Neuron (in vitro differentiated cells): Measurements from ENCODE around the gene UBE3D.
"Not testable (repeated sequence)": the region's sequence is repeated elsewhere in the genome, so short reads cannot be mapped to it uniquely, and the experiment has no call there.

Experiments used
- H2AFZ ChIP-seq: one replicate; pipeline ENCODE4 v1.6.1; 2013; ENCODE audit warnings: low read depth, mild to moderate bottlenecking, inconsistent platforms, low read length, moderate library complexity
- H3K27me3 ChIP-seq: one replicate; pipeline ENCODE4 v1.6.1; 2013; ENCODE audit warnings: low read length; ENCODE audit not compliant: insufficient read depth
- H3K36me3 ChIP-seq: one replicate; pipeline ENCODE4 v1.6.1; 2013; ENCODE audit warnings: low read length; ENCODE audit not compliant: insufficient read depth
- H3K4me1 ChIP-seq: one replicate; pipeline ENCODE4 v1.6.1; 2013; ENCODE audit warnings: low read length; ENCODE audit not compliant: insufficient read depth
- H3K4me3 ChIP-seq: 2 replicates; pipeline ENCODE4 v1.5.1; 2013; ENCODE audit warnings: mild to moderate bottlenecking, low read length, moderate library complexity
- H3K9me3 ChIP-seq: one replicate; pipeline ENCODE4 v1.6.1; 2013; ENCODE audit warnings: low read length

The UBE3D gene

GRCh38 chr6:82910820-82911219, 154.8 kb downstream of the UBE3D start:
- H3K4me1 ChIP-seq, result peaks cover 12% of the 10 kb centered on the region
- no peaks in the 10 kb centered on the region for H3K9me3 ChIP-seq
- H2AFZ ChIP-seq, result no peak overlapping the region
- no peaks in the 10 kb centered on the region for H3K27me3 ChIP-seq
- H3K4me3 ChIP-seq, result no peak overlapping the region
- no peaks in the 10 kb centered on the region for H3K36me3 ChIP-seq

GRCh38 chr6:82910395-82910794, 155.2 kb downstream of the UBE3D start:
- no peaks in the 10 kb centered on the region for H3K36me3 ChIP-seq
- H3K4me3 ChIP-seq, result no peak overlapping the region
- H3K9me3 ChIP-seq, result no peaks in the 10 kb centered on the region
- peaks cover 12% of the 10 kb centered on the region for H3K4me1 ChIP-seq
- no peak overlapping the region for H2AFZ ChIP-seq
- H3K27me3 ChIP-seq, result no peaks in the 10 kb centered on the region

GRCh38 chr6:82909551-82909950, 156.1 kb downstream of the UBE3D start:
- Histone ChIP-seq H3K36me3 (no peaks in the 10 kb centered on the region), H3K27me3 (no peaks in the 10 kb centered on the region), H3K4me3 (no peak overlapping the region), H3K9me3 (no peaks in the 10 kb centered on the region), H2AFZ (no peak overlapping the region), H3K4me1 (peaks cover 12% of the 10 kb centered on the region)

- Histone ChIP-seq H3K27me3 (no peaks in the 10 kb centered on the region), H3K36me3 (no peaks in the 10 kb centered on the region), H3K9me3 (no peaks in the 10 kb centered on the region), H3K4me1 (peaks cover 12% of the 10 kb centered on the region), H3K4me3 (no peak overlapping the region), H2AFZ (no peak overlapping the region)
These were observed 157.0 kb downstream of the UBE3D start for GRCh38 chr6:82908661-82909060.

GRCh38 chr6:82906951-82907350, 158.7 kb downstream of the UBE3D start:
- Histone ChIP-seq H3K9me3 (no peaks in the 10 kb centered on the region), H3K4me3 (no peak overlapping the region), H3K27me3 (no peaks in the 10 kb centered on the region), H2AFZ (no peak overlapping the region), H3K4me1 (peaks cover 11% of the 10 kb centered on the region), H3K36me3 (no peaks in the 10 kb centered on the region)

- Histone ChIP-seq H3K4me3 (no peak overlapping the region), H3K36me3 (no peaks in the 10 kb centered on the region), H2AFZ (no peak overlapping the region), H3K27me3 (no peaks in the 10 kb centered on the region), H3K9me3 (no peaks in the 10 kb centered on the region), H3K4me1 (peaks cover 7% of the 10 kb centered on the region)
These were observed 159.2 kb downstream of the UBE3D start for GRCh38 chr6:82906489-82906888.

- Histone ChIP-seq H3K4me1 (peaks cover 2% of the 10 kb centered on the region), H3K9me3 (no peaks in the 10 kb centered on the region), H3K4me3 (no peak overlapping the region), H2AFZ (no peak overlapping the region), H3K36me3 (no peaks in the 10 kb centered on the region), H3K27me3 (no peaks in the 10 kb centered on the region)
These were observed 160.8 kb downstream of the UBE3D start for GRCh38 chr6:82904860-82905259.

- Histone ChIP-seq H3K9me3 (no peaks in the 10 kb centered on the region), H3K4me3 (no peak overlapping the region), H2AFZ (no peak overlapping the region), H3K36me3 (no peaks in the 10 kb centered on the region), H3K4me1 (peaks cover 2% of the 10 kb centered on the region), H3K27me3 (no peaks in the 10 kb centered on the region)
These were observed 161.4 kb downstream of the UBE3D start for GRCh38 chr6:82904257-82904656.

GRCh38 chr6:82902290-82902689, 163.4 kb downstream of the UBE3D start:
- no peak overlapping the region for H2AFZ ChIP-seq
- H3K4me1 ChIP-seq, result peaks cover 2% of the 10 kb centered on the region
- no peaks in the 10 kb centered on the region for H3K36me3 ChIP-seq
- no peaks in the 10 kb centered on the region for H3K9me3 ChIP-seq
- H3K27me3 ChIP-seq, result no peaks in the 10 kb centered on the region
- H3K4me3 ChIP-seq, result no peak overlapping the region

GRCh38 chr6:82894653-82895259, 170.9 kb downstream of the UBE3D start:
- H3K4me3 ChIP-seq, result no peak overlapping the region
- H3K9me3 ChIP-seq, result no peaks in the 10 kb centered on the region
- no peaks in the 10 kb centered on the region for H3K4me1 ChIP-seq
- no peak overlapping the region for H2AFZ ChIP-seq
- no peaks in the 10 kb centered on the region for H3K36me3 ChIP-seq
- no peaks in the 10 kb centered on the region for H3K27me3 ChIP-seq

- no peaks in the 10 kb centered on the region for H3K27me3 ChIP-seq
- H2AFZ ChIP-seq, result no peak overlapping the region
- no peaks in the 10 kb centered on the region for H3K4me1 ChIP-seq
- H3K36me3 ChIP-seq, result no peaks in the 10 kb centered on the region
- H3K9me3 ChIP-seq, result no peaks in the 10 kb centered on the region
- H3K4me3 ChIP-seq, result no peak overlapping the region
These were observed 171.6 kb downstream of the UBE3D start for GRCh38 chr6:82893889-82894652.

GRCh38 chr6:82891503-82891902, 174.1 kb downstream of the UBE3D start:
- H3K36me3 ChIP-seq, H2AFZ ChIP-seq, H3K4me1 ChIP-seq, H3K4me3 ChIP-seq, H3K27me3 ChIP-seq, H3K9me3 ChIP-seq: not testable (repeated sequence)

GRCh38 chr6:82891076-82891475, 174.6 kb downstream of the UBE3D start:
- H3K27me3 ChIP-seq, result no peaks in the 10 kb centered on the region
- no peak overlapping the region for H3K4me3 ChIP-seq

GRCh38 chr6:82890240-82890639, 175.4 kb downstream of the UBE3D start:
- Histone ChIP-seq H3K27me3 (no peaks in the 10 kb centered on the region), H3K36me3 (no peaks in the 10 kb centered on the region), H2AFZ (no peak overlapping the region), H3K9me3 (no peaks in the 10 kb centered on the region), H3K4me1 (no peaks in the 10 kb centered on the region), H3K4me3 (no peak overlapping the region)

More at GRCh38 chr6:82891076-82891475, 174.6 kb downstream of the UBE3D start:
- Histone ChIP-seq H3K4me1 (no peaks in the 10 kb centered on the region), H3K36me3 (no peaks in the 10 kb centered on the region), H2AFZ (no peak overlapping the region), H3K9me3 (no peaks in the 10 kb centered on the region)
